ENCODE data around the gene ADH4.

Gene ADH4

GRCh38 chr4:99185581-99185980, 41.5 kb upstream of the ADH4 start:
- H3K9ac ChIP-seq (ENCODE audit: low read length): no peak overlapping the region
- no peaks in the 10 kb centered on the region for H3K36me3 ChIP-seq (ENCODE audit: insufficient read depth, low read length)
- no peaks in the 10 kb centered on the region for H3K9me2 ChIP-seq (ENCODE audit: low read depth, low read length)
- no peaks in the 10 kb centered on the region for H4K20me1 ChIP-seq (ENCODE audit: insufficient read depth, low read length)
- no peak overlapping the region for H2AFZ ChIP-seq (ENCODE audit: low read length)
- H3K9me3 ChIP-seq (ENCODE audit: low read length): no peaks in the 10 kb centered on the region
- no peaks in the 10 kb centered on the region for H3F3A ChIP-seq (ENCODE audit: insufficient read depth, low read length)
- H3K79me2 ChIP-seq (ENCODE audit: insufficient read depth, low read length): no peaks in the 10 kb centered on the region
- H3K4me1 ChIP-seq (ENCODE audit: insufficient read depth, low read length, severe bottlenecking): no peaks in the 10 kb centered on the region
- no peak overlapping the region for H3K27ac ChIP-seq (ENCODE audit: low read depth, low read length, poor library complexity, severe bottlenecking)
- TF ChIP-seq EZH2 (IDR thresholded peaks at IDR 0.05; ENCODE audit: borderline replicate concordance, low read length) (no peak), CTCF (IDR thresholded peaks at IDR 0.05; ENCODE audit: low read length) (no peak)
- H3K4me2 ChIP-seq (ENCODE audit: low read length): no peak overlapping the region
- no peaks in the 10 kb centered on the region for H3K27me3 ChIP-seq (ENCODE audit: insufficient read depth, low read length)
- H3K4me3 ChIP-seq (ENCODE audit: low read depth, low read length, poor library complexity, severe bottlenecking): no peak overlapping the region

- Histone ChIP-seq H3K4me3 (ENCODE audit: low read depth, low read length, poor library complexity, severe bottlenecking) (no peak overlapping the region), H3K4me1 (ENCODE audit: insufficient read depth, low read length, severe bottlenecking) (no peaks in the 10 kb centered on the region), H3F3A (ENCODE audit: insufficient read depth, low read length) (no peaks in the 10 kb centered on the region), H3K4me2 (ENCODE audit: low read length) (no peak overlapping the region), H4K20me1 (ENCODE audit: insufficient read depth, low read length) (no peaks in the 10 kb centered on the region), H3K79me2 (ENCODE audit: insufficient read depth, low read length) (no peaks in the 10 kb centered on the region), H2AFZ (ENCODE audit: low read length) (no peak overlapping the region), H3K36me3 (ENCODE audit: insufficient read depth, low read length) (no peaks in the 10 kb centered on the region), H3K9me3 (ENCODE audit: low read length) (no peaks in the 10 kb centered on the region), H3K9me2 (ENCODE audit: low read depth, low read length) (no peaks in the 10 kb centered on the region), H3K9ac (ENCODE audit: low read length) (no peak overlapping the region), H3K27ac (ENCODE audit: low read depth, low read length, poor library complexity, severe bottlenecking) (no peak overlapping the region), H3K27me3 (ENCODE audit: insufficient read depth, low read length) (no peaks in the 10 kb centered on the region)
- TF ChIP-seq CTCF (IDR thresholded peaks at IDR 0.05; ENCODE audit: low read length) (no peak), EZH2 (IDR thresholded peaks at IDR 0.05; ENCODE audit: borderline replicate concordance, low read length) (no peak)
These were observed 36.4 kb upstream of the ADH4 start for GRCh38 chr4:99180382-99181070.

- no peak overlapping the region for H2AFZ ChIP-seq (ENCODE audit: low read length)
- H3K9me3 ChIP-seq (ENCODE audit: low read length): no peaks in the 10 kb centered on the region
- no peaks in the 10 kb centered on the region for H3K27me3 ChIP-seq (ENCODE audit: insufficient read depth, low read length)
- H4K20me1 ChIP-seq (ENCODE audit: insufficient read depth, low read length): no peaks in the 10 kb centered on the region
- H3K9me2 ChIP-seq (ENCODE audit: low read depth, low read length): no peaks in the 10 kb centered on the region
- no peaks in the 10 kb centered on the region for H3K4me1 ChIP-seq (ENCODE audit: insufficient read depth, low read length, severe bottlenecking)
- no peak overlapping the region for H3K4me3 ChIP-seq (ENCODE audit: low read depth, low read length, poor library complexity, severe bottlenecking)
- H3F3A ChIP-seq (ENCODE audit: insufficient read depth, low read length): no peaks in the 10 kb centered on the region
- H3K36me3 ChIP-seq (ENCODE audit: insufficient read depth, low read length): no peaks in the 10 kb centered on the region
- H3K27ac ChIP-seq (ENCODE audit: low read depth, low read length, poor library complexity, severe bottlenecking): no peak overlapping the region
- no peak overlapping the region for H3K9ac ChIP-seq (ENCODE audit: low read length)
- H3K4me2 ChIP-seq (ENCODE audit: low read length): no peak overlapping the region
- TF ChIP-seq EZH2 (IDR thresholded peaks at IDR 0.05; ENCODE audit: borderline replicate concordance, low read length) (no peak), CTCF (IDR thresholded peaks at IDR 0.05; ENCODE audit: low read length) (no peak)
- no peaks in the 10 kb centered on the region for H3K79me2 ChIP-seq (ENCODE audit: insufficient read depth, low read length)
These were observed 35.5 kb upstream of the ADH4 start for GRCh38 chr4:99179626-99180025.
